ENCODE data around the gene HERC3.

The HERC3 gene

DNA sequence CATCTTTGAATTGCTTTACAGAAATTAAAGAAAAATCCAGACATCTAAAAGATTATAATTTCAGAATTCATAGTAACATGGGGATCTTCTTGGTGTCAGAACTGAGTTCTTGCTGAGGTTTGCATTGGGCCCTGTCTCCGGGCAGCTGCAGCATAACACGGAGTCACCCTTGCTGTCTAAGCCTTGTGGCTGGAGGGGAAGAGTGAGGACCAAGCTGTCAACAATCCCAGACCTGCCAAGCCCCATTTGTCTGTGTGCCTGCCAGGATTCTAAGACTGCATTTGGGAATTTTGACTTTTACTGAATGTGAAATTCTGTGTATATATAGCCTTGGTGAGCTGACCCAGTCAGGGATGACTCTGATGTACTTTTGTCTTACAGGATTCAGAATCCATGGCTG is 130.5 kb downstream of the HERC3 start:
- DNase-seq = no peak

DNA sequence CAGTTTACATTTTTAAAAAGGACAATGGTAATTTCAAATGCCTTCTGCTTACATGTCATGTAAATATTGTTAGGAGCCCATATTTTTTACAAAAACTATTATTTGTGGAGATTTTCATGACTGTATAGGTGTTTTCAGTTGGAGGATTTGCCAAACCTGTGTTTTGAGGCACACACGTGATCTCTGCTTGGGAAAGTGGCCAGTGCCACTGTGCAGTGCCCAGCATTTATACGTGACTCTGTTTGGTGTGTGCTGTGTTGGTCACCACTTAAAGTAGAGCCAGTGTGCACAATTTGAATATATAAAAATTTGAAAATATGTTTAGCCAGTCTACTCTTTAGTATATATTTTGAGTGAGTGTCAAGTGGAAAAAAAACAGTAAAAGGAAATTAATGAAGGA is 132.1 kb downstream of the HERC3 start:
- no peak for DNase-seq

- no peak for DNase-seq
These were observed 132.9 kb downstream of the HERC3 start for GRCh38 chr4:88725143-88725542.

DNA sequence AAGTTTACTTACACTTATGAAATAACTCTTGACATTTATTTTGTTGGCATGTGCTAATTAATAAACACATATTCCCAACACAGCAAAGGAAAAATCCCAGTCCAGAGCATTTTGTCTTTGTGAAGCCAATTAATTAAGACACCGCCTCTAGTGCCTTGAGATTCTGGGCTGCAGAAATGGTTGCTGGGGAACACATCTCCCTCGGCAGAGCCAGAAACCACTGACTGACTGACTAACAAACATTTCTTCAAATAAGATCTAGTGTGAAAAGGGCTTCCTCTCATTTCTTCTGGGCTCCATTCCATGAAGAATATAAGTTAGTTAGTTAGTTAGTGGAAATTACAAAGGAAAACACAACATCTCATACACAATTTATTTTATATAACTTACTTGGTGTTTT is 133.7 kb downstream of the HERC3 start:
- no peak for DNase-seq

- no peak for DNase-seq
These were observed 135.9 kb downstream of the HERC3 start for GRCh38 chr4:88728146-88728545.

DNA sequence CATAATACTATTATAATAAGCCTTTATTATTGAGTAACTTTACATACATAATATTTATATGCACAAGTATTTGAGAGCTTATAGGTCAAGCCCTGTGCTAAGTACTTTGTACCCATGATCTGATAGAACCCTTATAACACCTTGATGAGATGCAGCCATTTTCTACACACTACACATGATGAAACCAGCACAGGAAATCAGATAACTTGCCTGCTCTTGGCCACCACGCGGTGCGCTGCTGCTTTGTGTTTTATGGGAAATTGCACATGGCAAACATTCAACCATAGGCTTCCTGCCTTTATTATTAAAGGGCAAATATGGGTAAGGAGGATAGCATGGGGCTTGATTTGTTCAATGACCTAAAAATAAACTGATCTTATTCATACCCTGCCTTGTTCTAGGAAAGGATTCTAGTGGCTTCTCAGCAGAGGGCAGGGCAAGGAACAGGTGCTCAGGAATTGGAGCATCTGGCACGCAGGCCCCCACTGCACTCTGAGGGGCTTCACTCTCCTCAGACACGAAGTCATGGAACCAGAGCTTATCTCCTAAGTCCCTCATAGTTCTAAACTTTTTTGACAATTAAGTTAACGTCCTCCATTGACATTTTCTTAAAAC is 137.0 kb downstream of the HERC3 start:
- no peak for DNase-seq

DNA sequence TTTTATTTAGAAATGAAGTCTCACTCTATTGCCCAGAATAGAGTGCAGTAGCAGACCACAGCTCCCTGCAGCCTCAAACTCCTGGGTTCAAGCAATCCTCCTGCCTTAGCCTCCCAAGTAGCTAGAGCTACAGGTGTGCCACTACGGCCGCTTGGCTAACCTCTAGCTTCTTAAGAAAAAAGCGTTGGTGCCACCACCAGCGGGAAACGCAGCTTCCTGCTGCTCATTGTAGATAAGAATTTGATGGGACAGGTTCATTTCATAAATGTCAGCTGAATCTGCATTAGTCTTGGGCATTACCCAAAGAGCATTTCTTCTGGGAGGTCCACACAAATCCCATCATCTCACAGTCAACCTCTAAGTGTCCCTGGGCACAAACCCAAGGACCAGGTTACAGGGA is 138.5 kb downstream of the HERC3 start:
- DNase-seq = no peak

DNA sequence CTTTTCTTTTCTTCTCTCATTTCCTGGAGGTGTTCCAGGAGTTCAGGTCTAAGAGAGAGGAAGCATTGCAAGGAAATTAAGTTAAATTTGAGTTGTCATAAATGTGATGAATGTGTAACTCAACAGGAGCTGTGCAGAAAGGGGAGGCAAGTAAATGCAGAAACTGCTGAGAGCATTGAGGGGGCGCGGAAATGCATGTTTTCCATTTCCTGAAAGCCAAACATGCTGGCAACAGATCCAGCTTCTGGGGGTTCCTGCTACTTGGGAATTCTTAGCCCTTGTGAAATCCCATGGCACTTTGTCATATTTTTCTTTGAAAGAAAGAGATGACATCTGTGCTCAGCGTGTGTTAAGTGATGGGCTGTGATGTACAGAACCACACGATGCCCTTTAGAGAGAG is 139.1 kb downstream of the HERC3 start:
- DNase-seq = no peak

GRCh38 chr4:88732714-88733368 is 140.6 kb downstream of the HERC3 start:
- DNase-seq = no peak

- no peak for DNase-seq
These were observed 142.2 kb downstream of the HERC3 start for GRCh38 chr4:88734403-88734949.

GRCh38 chr4:88735564-88735963 is 143.3 kb downstream of the HERC3 start:
- DNase-seq = no peak

DNA sequence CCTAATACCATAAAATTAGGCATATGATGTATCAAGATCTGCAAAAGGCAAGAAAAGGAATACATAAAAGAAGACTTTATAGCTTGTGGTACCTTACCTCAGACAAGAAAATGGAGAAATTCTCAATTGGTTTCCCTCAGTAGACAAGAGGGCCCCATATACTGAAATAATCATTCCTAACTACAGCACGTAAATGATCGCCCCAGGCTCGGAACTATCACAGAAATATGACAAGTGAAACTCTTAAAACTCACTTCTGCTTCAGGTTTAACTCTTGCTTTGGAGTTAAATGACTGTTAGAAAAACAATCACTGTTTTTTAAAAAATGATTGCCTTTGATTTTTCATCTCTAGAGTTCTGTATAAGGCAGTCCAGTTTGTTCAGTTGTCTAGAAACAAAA is 144.0 kb downstream of the HERC3 start:
- no peak for DNase-seq

DNA sequence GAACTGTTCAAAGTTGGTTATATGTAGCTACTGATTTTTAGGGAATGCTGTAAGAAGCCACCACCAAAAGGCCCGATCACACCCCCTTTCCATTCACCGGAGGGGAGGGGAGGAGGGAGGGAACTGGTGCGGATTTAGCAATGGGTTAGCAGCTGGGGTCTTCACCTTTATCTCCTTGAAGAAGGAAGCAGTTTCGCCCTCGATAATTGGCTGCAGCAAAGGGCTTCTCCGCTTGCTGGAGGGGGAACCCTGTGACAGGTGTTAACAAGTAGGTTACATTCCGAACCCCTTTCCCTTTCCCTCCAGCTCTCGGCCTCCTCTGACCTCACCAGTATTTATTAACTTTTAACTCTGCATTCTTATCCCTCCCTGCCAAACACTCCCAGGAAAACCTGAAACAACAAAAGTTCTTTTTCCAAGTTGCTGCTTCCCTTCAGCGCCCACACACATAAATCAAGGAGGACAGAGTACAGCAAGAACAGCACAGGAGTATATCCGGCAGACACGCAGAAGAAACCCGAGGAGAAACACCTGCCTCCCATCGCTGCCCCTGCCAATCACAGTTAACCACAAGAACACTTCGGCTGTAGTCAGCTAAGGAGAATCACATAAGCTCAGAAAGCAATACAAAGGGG is 145.1 kb downstream of the HERC3 start:
- peak; percentile 89 for DNase-seq

DNA sequence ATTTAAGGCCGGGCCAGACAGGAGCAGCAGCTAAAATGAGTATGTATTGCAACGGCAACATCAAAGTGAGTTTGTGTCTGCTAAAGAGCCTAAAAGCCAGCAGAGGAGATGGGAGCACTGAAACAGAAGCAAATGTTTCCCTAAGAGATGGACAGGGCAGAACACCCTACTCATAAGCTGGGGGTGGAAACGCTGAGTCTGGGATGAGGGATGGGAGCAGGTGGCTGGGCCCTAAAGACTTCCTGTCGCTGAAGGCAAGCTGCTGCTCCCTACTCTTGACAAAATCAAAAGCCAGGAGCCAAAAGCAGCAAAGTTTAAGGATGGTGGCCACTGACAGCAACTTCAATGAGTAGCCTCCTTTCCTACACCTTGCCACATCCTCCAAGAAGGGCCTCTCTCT is 145.9 kb downstream of the HERC3 start:
- DNase-seq = no peak

GRCh38 chr4:88742561-88742960 is 150.3 kb downstream of the HERC3 start:
- no peak for DNase-seq

DNA sequence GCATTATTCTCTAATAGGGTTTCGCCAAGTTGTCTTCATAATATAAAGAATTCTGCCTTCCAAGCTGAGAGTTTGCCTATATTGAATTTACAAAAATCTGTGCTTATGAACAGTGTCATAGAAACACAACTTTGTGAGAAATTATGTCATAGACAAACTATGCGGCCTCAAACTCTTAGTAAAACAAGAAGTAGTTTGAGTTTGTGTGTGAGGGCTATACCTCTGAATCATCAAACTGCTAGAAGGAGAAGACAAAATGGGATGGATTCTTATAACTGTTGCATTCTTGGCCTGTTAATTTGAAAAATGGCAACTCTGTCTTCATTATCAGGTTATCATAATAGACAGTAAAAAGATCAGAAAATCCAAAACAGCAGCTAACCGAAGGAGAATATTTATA is 151.4 kb downstream of the HERC3 start:
- no peak for DNase-seq

DNA sequence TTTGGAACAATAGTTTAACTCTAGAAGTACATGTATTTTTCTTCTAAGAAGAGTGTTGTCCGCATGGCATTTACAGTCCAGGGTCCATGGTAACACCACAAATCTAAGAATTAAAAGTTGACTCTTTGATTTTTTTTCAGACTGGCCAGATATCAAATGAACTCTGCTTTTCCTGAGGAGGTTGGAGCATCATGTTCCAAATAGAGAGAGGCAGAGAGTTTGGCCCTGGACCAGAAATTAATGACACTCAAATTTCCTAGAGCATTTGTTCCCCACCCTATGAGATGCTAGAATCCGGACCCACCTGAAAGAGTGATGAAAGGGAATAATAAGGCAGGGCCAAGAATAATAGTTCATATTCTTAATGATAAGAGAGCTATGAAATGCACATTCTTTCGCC is 152.3 kb downstream of the HERC3 start:
- DNase-seq = no peak

GRCh38 chr4:88745175-88745574 is 152.9 kb downstream of the HERC3 start:
- DNase-seq = no peak

DNA sequence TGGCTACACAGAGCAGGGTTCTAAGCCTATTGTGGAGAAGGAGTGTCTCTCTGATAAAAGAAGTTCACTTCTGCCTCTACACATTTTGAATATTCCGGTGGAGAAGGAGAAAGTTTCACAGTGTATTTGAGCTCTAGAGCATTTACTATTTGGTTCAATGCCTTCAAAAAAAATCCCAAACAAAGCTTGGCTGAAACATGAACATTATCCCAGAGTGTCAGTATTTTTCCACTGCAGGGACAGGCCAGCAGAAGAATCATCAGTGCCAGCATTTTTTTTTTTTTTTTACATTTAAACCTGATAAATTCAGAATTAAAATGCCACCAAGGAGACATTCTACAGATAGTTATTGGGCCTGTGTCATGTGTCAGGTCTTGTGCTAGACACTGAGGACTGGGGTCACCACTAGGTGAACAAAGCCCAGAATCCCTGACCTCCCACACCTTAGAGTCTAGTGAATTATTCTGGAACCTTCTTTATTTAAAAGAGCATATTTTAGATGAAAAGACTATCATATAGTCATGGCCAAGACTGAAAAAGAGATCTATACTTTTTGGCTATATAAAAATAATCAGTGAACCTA is 153.4 kb downstream of the HERC3 start:
- no peak for DNase-seq

GRCh38 chr4:88746206-88746605 is 153.9 kb downstream of the HERC3 start:
- no peak for DNase-seq

- DNase-seq = no peak
These were observed 155.1 kb downstream of the HERC3 start for GRCh38 chr4:88747351-88747750.

DNA sequence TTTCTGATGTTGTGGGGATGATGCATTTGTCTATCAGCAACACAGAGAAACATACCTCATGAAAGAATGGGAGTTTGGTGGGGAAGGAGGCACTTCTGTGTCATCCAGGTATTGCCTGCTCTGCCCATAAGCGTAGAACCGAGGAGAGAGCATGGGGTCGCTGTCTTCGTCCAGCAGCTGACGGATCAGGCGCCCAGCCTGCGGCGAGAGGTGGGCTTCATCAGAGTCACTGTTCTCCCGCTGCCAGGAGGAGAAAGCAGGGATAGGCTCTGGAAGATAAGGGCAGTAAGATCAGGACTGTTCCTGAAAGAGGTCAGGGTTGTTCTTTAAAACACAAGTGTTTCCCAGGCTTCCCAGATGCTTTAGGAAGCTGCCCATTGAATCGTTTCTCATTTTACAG is 158.1 kb downstream of the HERC3 start:
- DNase-seq = no peak

GRCh38 chr4:88751258-88752075 is 159.2 kb downstream of the HERC3 start:
- DNase-seq = no peak
